ENCODE measurements around the gene TRIM44.

- TF ChIP-seq, protein P1, sequence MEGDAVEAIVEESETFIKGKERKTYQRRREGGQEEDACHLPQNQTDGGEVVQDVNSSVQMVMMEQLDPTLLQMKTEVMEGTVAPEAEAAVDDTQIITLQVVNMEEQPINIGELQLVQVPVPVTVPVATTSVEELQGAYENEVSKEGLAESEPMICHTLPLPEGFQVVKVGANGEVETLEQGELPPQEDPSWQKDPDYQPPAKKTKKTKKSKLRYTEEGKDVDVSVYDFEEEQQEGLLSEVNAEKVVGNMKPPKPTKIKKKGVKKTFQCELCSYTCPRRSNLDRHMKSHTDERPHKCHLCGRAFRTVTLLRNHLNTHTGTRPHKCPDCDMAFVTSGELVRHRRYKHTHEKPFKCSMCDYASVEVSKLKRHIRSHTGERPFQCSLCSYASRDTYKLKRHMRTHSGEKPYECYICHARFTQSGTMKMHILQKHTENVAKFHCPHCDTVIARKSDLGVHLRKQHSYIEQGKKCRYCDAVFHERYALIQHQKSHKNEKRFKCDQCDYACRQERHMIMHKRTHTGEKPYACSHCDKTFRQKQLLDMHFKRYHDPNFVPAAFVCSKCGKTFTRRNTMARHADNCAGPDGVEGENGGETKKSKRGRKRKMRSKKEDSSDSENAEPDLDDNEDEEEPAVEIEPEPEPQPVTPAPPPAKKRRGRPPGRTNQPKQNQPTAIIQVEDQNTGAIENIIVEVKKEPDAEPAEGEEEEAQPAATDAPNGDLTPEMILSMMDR (IDR thresholded peaks at IDR 0.05; ENCODE audit: extremely low read depth in 1 of 2, insufficient read depth in 1 of 2, low read depth in 1 of 2, low read length in 2 of 2): no peak
- no peak for TF ChIP-seq POLR2A (IDR thresholded peaks at IDR 0.05; ENCODE audit: low read depth, low read length)
- no peak for TF ChIP-seq POLR2AphosphoS5 (IDR thresholded peaks at IDR 0.05; ENCODE audit: insufficient read depth, low read depth, low read length)
- TF ChIP-seq JUN (IDR thresholded peaks at IDR 0.05; ENCODE audit: borderline replicate concordance, insufficient read depth, insufficient read length, low read depth): no peak
Measured at GRCh38 chr11:35810045-35810645, 147.6 kb downstream of the TRIM44 start.
